ENCODE data around the gene MAN1B1.
"Not testable (repeated sequence)": the region's sequence is repeated elsewhere in the genome, so short reads cannot be mapped to it uniquely, and the experiment has no call there.

MAN1B1 gene

GRCh38 chr9:137052998-137053943 is 33.5 kb upstream of the MAN1B1 start:
- no peak for FAIRE-seq

DNA sequence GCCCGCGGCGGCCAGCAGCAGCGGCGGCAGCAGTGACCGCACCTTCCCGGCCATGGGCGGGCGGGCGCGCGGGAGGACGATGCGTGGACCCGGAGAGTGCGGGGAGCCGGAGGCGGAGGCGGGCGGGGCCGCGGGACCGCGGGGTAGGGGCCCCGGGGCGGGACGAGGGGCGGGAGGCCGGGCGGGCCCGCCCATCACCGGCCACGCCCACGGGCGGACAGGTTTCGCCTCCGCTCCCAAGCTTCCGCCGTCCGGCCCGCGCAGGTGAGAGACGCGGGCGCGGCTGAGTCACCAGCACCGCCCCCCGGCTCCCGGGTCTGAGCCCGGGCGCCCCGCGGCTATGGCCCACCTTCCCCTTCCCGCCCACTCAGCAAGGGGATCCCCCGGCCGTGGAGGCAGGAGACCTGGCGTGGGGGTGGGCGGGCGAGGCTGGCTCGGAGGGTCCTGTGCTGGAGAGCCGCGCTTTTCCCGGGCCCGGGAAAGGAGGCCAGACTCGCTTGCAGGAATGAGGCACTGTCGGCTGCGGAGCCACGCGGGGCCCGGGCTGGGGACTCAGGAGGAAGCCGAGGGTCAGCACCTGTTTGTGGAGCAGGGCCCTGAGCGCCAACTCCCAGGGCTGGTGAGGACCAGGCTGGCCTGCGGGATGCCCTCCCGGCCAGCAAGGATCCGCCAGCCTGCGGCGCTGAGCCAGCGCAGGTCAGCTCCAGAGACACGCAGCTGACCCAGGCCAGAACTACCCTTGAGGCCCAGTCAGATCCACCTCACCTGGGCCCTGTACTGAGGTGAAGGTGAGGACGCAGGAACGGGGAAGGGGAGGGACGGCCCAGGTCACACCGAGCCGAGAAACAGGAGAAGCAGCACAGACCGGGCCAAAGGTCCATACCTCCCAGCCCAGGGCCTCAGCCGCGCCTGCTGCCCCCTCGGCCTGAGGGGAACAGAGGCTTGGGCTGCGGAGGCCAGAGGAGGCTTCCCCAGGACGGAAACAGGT is 32.5 kb upstream of the MAN1B1 start, which contains the start of gene ENTPD2:
TSS of gene ENTPD2 (minus strand) at position 118 of the 988 bp plus-strand sequence. CDS start at position 54, 64 bp downstream.
- no peak for FAIRE-seq

GRCh38 chr9:137054932-137055384 is 31.8 kb upstream of the MAN1B1 start:
- no peak for FAIRE-seq

DNA sequence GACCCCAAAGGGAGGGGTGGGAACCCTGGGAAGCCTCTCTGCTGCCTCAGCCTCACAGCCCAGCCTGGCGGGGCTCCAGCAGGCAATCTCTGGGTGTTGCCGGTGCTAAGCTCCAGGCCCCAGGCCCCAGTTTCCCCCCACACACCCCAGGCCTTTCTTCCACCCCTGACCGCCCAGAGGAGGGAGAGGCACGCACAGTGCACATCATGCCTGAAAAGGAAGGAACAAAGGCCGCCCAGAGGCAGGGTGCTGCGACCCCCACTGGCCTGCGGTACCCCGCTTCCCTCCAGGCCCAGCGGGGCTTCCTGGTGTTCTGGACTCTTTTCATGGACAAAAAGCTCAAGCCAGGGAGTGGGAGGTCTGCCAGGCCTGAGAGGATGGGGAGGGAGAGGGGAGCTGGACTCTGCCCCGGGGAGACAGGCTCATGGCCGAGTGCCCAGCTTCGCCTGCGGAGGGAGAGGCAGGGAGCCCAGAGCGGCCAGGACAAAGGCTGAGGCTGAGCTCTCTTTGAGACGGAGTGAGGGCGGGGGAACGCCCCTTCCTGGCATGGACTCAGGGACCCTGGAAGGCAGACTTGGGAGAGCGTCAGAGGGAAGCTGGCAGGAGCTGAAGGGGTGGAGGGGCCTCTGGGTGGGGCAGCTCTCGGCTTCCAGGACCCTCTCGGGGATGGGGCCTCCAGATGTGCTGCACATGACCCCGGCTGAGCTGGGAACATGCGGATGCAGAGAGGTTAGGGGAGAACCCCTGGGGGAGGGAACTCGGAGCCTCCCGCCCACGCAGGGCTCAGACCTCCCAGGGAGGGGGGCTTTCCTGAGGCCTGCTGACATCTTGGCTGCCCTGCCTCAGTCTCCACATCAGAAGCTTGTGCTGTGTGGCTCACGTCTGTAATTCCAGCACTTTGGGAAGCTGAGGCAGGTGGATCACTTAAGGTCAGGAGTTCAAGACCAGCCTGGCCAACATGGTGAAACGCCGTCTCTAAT is 31.1 kb upstream of the MAN1B1 start:
- no peak for FAIRE-seq

DNA sequence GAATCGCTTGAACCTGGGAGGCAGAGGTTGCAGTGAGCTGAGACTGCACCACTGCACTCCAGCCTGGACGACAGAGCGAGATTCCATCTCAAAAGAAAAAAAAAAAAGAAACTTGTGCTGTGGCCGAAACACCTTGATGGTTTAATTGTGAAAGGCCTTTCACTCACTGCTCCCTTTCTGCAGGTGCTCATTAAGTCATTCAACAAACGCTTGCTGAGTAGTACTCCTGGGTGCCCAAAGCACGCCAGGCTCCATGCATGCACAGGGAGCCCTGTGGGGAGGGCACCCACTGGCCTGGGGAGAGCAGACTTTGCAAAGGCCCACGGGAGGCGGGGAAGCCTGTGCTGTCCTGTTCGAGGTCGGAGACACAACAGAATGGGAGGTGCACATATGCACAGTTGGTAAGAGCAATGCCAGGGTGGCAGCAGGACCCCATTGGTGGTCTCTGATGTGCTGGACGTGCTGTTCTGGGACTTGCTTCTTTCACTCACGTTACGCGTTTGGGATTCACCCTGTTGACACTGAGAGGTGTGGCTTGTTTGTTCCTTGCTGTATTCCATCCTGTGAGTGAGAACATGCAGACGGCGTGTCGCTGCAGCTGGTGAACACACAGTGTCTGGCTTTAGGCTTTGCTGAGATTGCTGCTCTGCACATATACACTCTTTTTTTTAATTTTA is 29.9 kb upstream of the MAN1B1 start:
- no peak for FAIRE-seq

DNA sequence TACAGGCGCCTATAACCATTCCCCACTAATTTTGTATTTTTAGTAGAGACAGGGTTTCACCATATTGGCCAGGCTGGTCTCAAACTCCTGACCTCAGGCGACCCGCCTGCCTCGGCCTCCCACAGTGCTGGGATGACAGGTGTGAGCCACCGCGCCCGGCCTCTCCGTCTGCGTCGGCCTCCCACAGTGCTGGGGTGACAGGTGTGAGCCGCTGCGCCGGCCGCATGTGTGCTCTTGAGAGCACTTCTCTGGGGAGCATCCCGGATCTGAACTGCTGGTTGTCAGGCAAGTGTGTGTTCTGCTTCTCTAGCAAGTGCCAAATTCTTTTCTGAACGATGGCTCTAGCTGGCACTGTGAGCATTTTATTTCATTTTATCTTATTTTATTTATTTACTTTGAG is 29.2 kb upstream of the MAN1B1 start:
- FAIRE-seq: no peak

DNA sequence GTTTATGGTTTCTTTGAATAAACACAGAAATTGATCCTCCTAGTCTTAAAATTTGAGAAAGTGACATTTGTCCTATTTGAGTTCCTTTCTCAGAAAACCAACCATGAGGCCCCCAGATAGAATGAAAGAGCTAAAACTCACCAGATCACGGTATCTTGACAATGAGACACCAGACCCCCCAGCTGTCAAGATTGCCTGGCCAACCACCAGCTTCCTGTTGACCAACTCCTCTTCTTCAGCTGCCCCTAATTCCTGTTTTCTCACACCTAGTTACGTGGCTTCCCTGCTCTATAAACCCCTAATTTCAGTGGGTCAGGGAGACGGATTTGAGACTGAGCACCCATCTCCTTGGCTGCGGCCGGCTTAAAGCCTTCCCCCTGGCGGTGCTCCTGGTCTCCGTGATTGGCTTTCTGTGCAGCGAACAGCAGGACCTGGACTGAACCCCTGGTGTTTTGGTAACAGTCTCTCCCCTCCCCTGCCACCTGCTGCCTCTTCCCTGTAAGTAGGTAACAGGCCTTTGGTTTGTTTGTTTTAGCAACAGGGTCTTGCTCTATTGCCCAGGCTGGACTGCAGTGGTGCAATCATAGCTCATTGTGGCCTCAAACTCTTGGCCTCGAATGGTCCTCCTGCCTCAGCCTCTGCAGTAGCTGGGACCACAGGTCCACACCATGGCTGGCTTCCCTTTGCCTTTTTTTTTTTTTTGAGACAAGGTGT is 28.1 kb upstream of the MAN1B1 start:
- no peak for FAIRE-seq

GRCh38 chr9:137062384-137062783 is 24.4 kb upstream of the MAN1B1 start:
- no peak for FAIRE-seq

GRCh38 chr9:137062798-137063197 is 24.0 kb upstream of the MAN1B1 start:
- FAIRE-seq: not testable (repeated sequence)

GRCh38 chr9:137063311-137064026 is 23.3 kb upstream of the MAN1B1 start:
- FAIRE-seq: no peak

- no peak for FAIRE-seq
These were observed 22.5 kb upstream of the MAN1B1 start for GRCh38 chr9:137064027-137064879.

DNA sequence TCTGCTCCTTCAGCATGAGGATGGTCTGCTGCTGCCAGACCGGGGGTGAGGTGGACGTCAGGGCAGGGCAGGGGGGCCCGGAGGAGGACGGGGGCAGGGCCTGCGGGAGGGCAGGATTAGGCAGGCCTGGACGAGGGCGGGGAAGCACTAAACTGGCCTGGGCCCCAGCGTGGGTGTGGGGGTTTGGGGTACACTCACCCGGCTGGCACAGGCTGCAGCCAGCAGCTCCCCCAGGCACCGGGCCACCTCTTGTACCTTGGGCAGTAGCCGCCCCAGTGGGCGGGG is 22.0 kb upstream of the MAN1B1 start:
- no peak for FAIRE-seq

GRCh38 chr9:137065336-137065967 is 21.3 kb upstream of the MAN1B1 start:
- no peak for FAIRE-seq

GRCh38 chr9:137066096-137066861 is 20.5 kb upstream of the MAN1B1 start:
- no peak for FAIRE-seq

GRCh38 chr9:137067860-137068538 is 18.8 kb upstream of the MAN1B1 start:
- no peak for FAIRE-seq

GRCh38 chr9:137068539-137069507 is 18.0 kb upstream of the MAN1B1 start:
- no peak for FAIRE-seq

Measured in G401.6 (cell line).